ENCODE results near the gene LRFN5.
"Not testable (repeated sequence)": the region's sequence is repeated elsewhere in the genome, so short reads cannot be mapped to it uniquely, and the experiment has no call there.

LRFN5 gene

GRCh38 chr14:41749429-41749828, 142.8 kb downstream of the LRFN5 start:
- Histone ChIP-seq H3K9me2 (ENCODE audit: low read depth, low read length) (no peaks in the 10 kb centered on the region), H3K27ac (ENCODE audit: low read depth, low read length, poor library complexity, severe bottlenecking) (no peak overlapping the region)

GRCh38 chr14:41750575-41750974, 143.9 kb downstream of the LRFN5 start:
- not testable (repeated sequence) for H3F3A ChIP-seq (ENCODE audit: insufficient read depth, low read length); H4K20me1 ChIP-seq (ENCODE audit: insufficient read depth, low read length); H3K79me2 ChIP-seq (ENCODE audit: insufficient read depth, low read length); H3K9me2 ChIP-seq (ENCODE audit: low read depth, low read length); H3K27ac ChIP-seq (ENCODE audit: low read depth, low read length, poor library complexity, severe bottlenecking); H3K36me3 ChIP-seq (ENCODE audit: insufficient read depth, low read length); H3K9ac ChIP-seq (ENCODE audit: low read length); H3K4me3 ChIP-seq (ENCODE audit: low read depth, low read length, poor library complexity, severe bottlenecking); H3K4me2 ChIP-seq (ENCODE audit: low read length); H3K9me3 ChIP-seq (ENCODE audit: low read length); H3K27me3 ChIP-seq (ENCODE audit: insufficient read depth, low read length)
- Histone ChIP-seq H2AFZ (ENCODE audit: low read length) (peak overlapping the region; percentile 70; the same call in 1 of the 2 replicates), H3K4me1 (ENCODE audit: insufficient read depth, low read length, severe bottlenecking) (peaks cover 11% of the 10 kb centered on the region)
- 0 out of 2 replicates have a peak, but pooled peaks have one; percentile 3 for TF ChIP-seq CTCF (IDR thresholded peaks at IDR 0.05; ENCODE audit: low read length)

More at GRCh38 chr14:41749429-41749828, 142.8 kb downstream of the LRFN5 start:
- H3K79me2 ChIP-seq (ENCODE audit: insufficient read depth, low read length), result no peaks in the 10 kb centered on the region
- no peaks in the 10 kb centered on the region for H3K9me3 ChIP-seq (ENCODE audit: low read length)
- no peaks in the 10 kb centered on the region for H4K20me1 ChIP-seq (ENCODE audit: insufficient read depth, low read length)
- H3K9ac ChIP-seq (ENCODE audit: low read length), result peak overlapping the region; percentile 36
- H3K36me3 ChIP-seq (ENCODE audit: insufficient read depth, low read length), result no peaks in the 10 kb centered on the region
- peak overlapping the region; percentile 33 for H3K4me3 ChIP-seq (ENCODE audit: low read depth, low read length, poor library complexity, severe bottlenecking)
- no peaks in the 10 kb centered on the region for H3K27me3 ChIP-seq (ENCODE audit: insufficient read depth, low read length)
- peak overlapping the region; percentile 70 for H3K4me2 ChIP-seq (ENCODE audit: low read length)
- H2AFZ ChIP-seq (ENCODE audit: low read length), result peak overlapping the region; percentile 90
- no peaks in the 10 kb centered on the region for H3F3A ChIP-seq (ENCODE audit: insufficient read depth, low read length)
- TF ChIP-seq EZH2 (IDR thresholded peaks at IDR 0.05; ENCODE audit: borderline replicate concordance, low read length) (no peak), CTCF (IDR thresholded peaks at IDR 0.05; ENCODE audit: low read length) (no peak)
- H3K4me1 ChIP-seq (ENCODE audit: insufficient read depth, low read length, severe bottlenecking), result peaks cover 11% of the 10 kb centered on the region

GRCh38 chr14:41758011-41758665, 151.5 kb downstream of the LRFN5 start:
- H3K9ac ChIP-seq (ENCODE audit: low read length), result no peak overlapping the region
- no peak for TF ChIP-seq EZH2 (IDR thresholded peaks at IDR 0.05; ENCODE audit: borderline replicate concordance, low read length)
- TF ChIP-seq CTCF (IDR thresholded peaks at IDR 0.05; ENCODE audit: low read length), result no peak
- no peak overlapping the region for H3K4me2 ChIP-seq (ENCODE audit: low read length)
- no peaks in the 10 kb centered on the region for H3K27me3 ChIP-seq (ENCODE audit: insufficient read depth, low read length)
- H2AFZ ChIP-seq (ENCODE audit: low read length), result no peak overlapping the region
- no peaks in the 10 kb centered on the region for H4K20me1 ChIP-seq (ENCODE audit: insufficient read depth, low read length)
- H3K4me3 ChIP-seq (ENCODE audit: low read depth, low read length, poor library complexity, severe bottlenecking), result no peak overlapping the region
- H3K9me3 ChIP-seq (ENCODE audit: low read length), result no peaks in the 10 kb centered on the region
- H3K79me2 ChIP-seq (ENCODE audit: insufficient read depth, low read length), result no peaks in the 10 kb centered on the region
- H3F3A ChIP-seq (ENCODE audit: insufficient read depth, low read length), result no peaks in the 10 kb centered on the region
- no peak overlapping the region for H3K27ac ChIP-seq (ENCODE audit: low read depth, low read length, poor library complexity, severe bottlenecking)
- no peaks in the 10 kb centered on the region for H3K9me2 ChIP-seq (ENCODE audit: low read depth, low read length)
- no peaks in the 10 kb centered on the region for H3K4me1 ChIP-seq (ENCODE audit: insufficient read depth, low read length, severe bottlenecking)
- H3K36me3 ChIP-seq (ENCODE audit: insufficient read depth, low read length), result no peaks in the 10 kb centered on the region

All from OCI-LY1 (cell line).